ENCODE results near the gene ZNRF3. TPM values are rescaled to one million over a fixed set of nuclear protein-coding genes. Genes with fewer than 3 reads are reported as not detected.

ZNRF3 gene
- total RNA-seq, 1 donor from 2014 or later: 0.69 TPM

GRCh38 chr22:28911304-28911690 is 27.9 kb downstream of the ZNRF3 start:
- ChIA-PET POLR2A (no interaction called here), CTCF (no interaction called here)
- DNase-seq (no peak), ATAC-seq (ENCODE audit: low read depth) (no peak)
- Mint-ChIP-seq H3K4me1 (no peaks in the 10 kb centered on the region), H3K9me3 (no peaks in the 10 kb centered on the region), H3K4me3 (no peak overlapping the region), H3K27me3 (peaks cover 3% of the 10 kb centered on the region), H3K27ac (no peak overlapping the region), H3K36me3 (ENCODE audit: low read depth) (no peaks in the 10 kb centered on the region)
- intact Hi-C loops (cut with micrococcal nuclease): no loop called here
- TF ChIP-seq CTCF (IDR thresholded peaks at IDR 0.05): no peak

- POLR2A ChIA-PET: no interaction called here
- no peaks in the 10 kb centered on the region for H3K4me1 Mint-ChIP-seq
Observed at GRCh38 chr22:28911777-28912669, 28.7 kb downstream of the ZNRF3 start.

GRCh38 chr22:28914201-28914600 is 30.8 kb downstream of the ZNRF3 start:
- POLR2A ChIA-PET: no interaction called here

More at GRCh38 chr22:28911777-28912669, 28.7 kb downstream of the ZNRF3 start:
- no peak for DNase-seq
- no peak for TF ChIP-seq CTCF (IDR thresholded peaks at IDR 0.05)
- intact Hi-C loops (cut with micrococcal nuclease): no loop called here
- H3K36me3 Mint-ChIP-seq (ENCODE audit: low read depth): no peaks in the 10 kb centered on the region
- CTCF ChIA-PET: no interaction called here
- no peak for ATAC-seq (ENCODE audit: low read depth)
- no peaks in the 10 kb centered on the region for H3K9me3 Mint-ChIP-seq
- H3K27ac Mint-ChIP-seq: no peak overlapping the region
- H3K27me3 Mint-ChIP-seq: no peaks in the 10 kb centered on the region
- no peak overlapping the region for H3K4me3 Mint-ChIP-seq

GRCh38 chr22:28915969-28916368 is 32.6 kb downstream of the ZNRF3 start:
- Mint-ChIP-seq H3K4me3 (no peak overlapping the region), H3K9me3 (no peaks in the 10 kb centered on the region), H3K4me1 (no peaks in the 10 kb centered on the region), H3K27me3 (peaks cover 1% of the 10 kb centered on the region), H3K27ac (no peak overlapping the region), H3K36me3 (ENCODE audit: low read depth) (no peaks in the 10 kb centered on the region)
- ATAC-seq (ENCODE audit: low read depth) (no peak), DNase-seq (no peak)
- CTCF ChIA-PET: no interaction called here
- POLR2A ChIA-PET: no interaction called here
- no peak for TF ChIP-seq CTCF (IDR thresholded peaks at IDR 0.05)
- intact Hi-C loops (cut with micrococcal nuclease): no loop called here

More at GRCh38 chr22:28914201-28914600, 30.8 kb downstream of the ZNRF3 start:
- no peak for DNase-seq
- Mint-ChIP-seq H3K27me3 (no peaks in the 10 kb centered on the region), H3K36me3 (ENCODE audit: low read depth) (no peaks in the 10 kb centered on the region), H3K27ac (no peak overlapping the region), H3K4me3 (no peak overlapping the region), H3K4me1 (no peaks in the 10 kb centered on the region), H3K9me3 (no peaks in the 10 kb centered on the region)
- TF ChIP-seq CTCF (IDR thresholded peaks at IDR 0.05): no peak
- intact Hi-C loops (cut with micrococcal nuclease): no loop called here
- CTCF ChIA-PET: no interaction called here
- no peak for ATAC-seq (ENCODE audit: low read depth)

- Mint-ChIP-seq H3K4me1 (no peaks in the 10 kb centered on the region), H3K27me3 (peaks cover 7% of the 10 kb centered on the region), H3K9me3 (no peaks in the 10 kb centered on the region), H3K27ac (no peak overlapping the region), H3K36me3 (ENCODE audit: low read depth) (no peaks in the 10 kb centered on the region), H3K4me3 (no peak overlapping the region)
- TF ChIP-seq CTCF (IDR thresholded peaks at IDR 0.05): no peak
- POLR2A ChIA-PET: no interaction called here
- DNase-seq (no peak), ATAC-seq (ENCODE audit: low read depth) (no peak)
- CTCF ChIA-PET: no interaction called here
- intact Hi-C loops (cut with micrococcal nuclease): no loop called here
Observed at GRCh38 chr22:28917747-28918549, 34.6 kb downstream of the ZNRF3 start.

Measured in activated B cell treated with CpG ODN at 0.5 μM for 24 hours (primary cell).